Measurements from ENCODE around the gene MANEAL.

MANEAL gene

DNA sequence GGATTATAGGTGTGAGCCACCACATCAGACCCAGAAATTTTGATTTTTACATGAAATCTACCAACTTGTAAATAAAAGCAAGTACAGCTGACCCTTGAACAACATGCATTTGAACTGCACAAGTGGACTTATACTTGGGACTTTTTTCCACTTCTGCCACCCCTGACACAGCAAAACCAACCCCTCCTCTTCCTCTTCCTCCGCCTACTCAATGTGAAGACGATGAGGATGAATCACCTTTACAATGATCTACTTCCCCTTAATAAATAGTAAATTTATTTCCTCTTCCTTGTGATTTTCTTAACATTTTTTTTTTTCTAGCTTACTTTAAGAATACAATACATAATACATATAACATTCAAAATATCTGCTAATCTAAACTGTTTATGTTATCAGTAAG, 31.9 kb downstream of the MANEAL start:
- H3K36me3 ChIP-seq (ENCODE audit: control insufficient read depth in 2 of 2, insufficient read depth in 2 of 2, low read length in 2 of 2): peaks cover 37% of the 10 kb centered on the region in 2 donors
- H3K4me3 ChIP-seq (ENCODE audit: low read length in 2 of 2): no peak overlapping the region
- H3K27me3 ChIP-seq (ENCODE audit: control insufficient read depth in 2 of 2, insufficient read depth in 2 of 2, low read length in 2 of 2): no peaks in the 10 kb centered on the region
- H3K9ac ChIP-seq (ENCODE audit: low read depth in 1 of 2, low read length in 2 of 2): no peak overlapping the region
- no peak overlapping the region for H3K27ac ChIP-seq (ENCODE audit: low read depth in 2 of 2, low read length in 2 of 2)
- no peaks in the 10 kb centered on the region for H3K9me3 ChIP-seq (ENCODE audit: control insufficient read depth in 2 of 2, low read length in 2 of 2)
- peaks cover 0 to 3% of the 10 kb centered on the region in 2 donors for H3K4me1 ChIP-seq (ENCODE audit: control insufficient read depth in 2 of 2, insufficient read depth in 2 of 2, low read length in 2 of 2)

DNA sequence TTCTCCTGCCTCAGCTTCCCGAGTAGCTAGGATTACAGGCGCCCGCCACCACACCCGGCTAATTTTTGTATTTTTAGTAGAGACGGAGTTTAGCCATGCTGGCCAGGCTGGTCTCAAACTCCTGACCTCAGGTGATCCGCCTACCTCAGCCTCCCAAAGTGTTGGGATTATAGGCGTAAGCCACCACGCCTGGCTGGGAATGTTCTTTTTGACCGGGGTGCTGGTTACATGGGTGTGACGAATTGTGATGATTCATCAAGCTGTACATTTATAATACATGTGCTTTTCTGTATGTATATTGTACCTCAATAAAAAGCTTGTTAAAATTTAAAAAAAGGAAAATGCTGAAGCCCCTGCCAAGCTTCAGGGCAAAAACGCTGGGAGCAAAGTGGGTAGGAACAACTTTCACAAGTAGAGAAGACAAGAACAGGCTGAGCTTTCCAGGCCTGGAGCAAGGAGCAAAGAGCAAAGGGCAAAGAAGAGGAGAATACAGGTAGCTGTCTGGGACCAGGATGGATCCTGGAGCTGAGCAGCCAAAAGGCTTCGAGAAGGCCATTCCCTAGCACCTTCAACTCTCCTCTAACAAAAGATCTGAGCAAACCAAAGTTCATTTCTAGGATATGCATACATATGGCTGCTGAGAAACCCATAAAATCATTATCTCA, 34.9 kb downstream of the MANEAL start:
- H3K4me1 ChIP-seq (ENCODE audit: control insufficient read depth in 2 of 2, insufficient read depth in 2 of 2, low read length in 2 of 2): peaks cover 0 to 3% of the 10 kb centered on the region in 2 donors
- H3K4me3 ChIP-seq (ENCODE audit: low read length in 2 of 2): no peak overlapping the region
- peaks cover 33% of the 10 kb centered on the region in 2 donors for H3K36me3 ChIP-seq (ENCODE audit: control insufficient read depth in 2 of 2, insufficient read depth in 2 of 2, low read length in 2 of 2)
- H3K27ac ChIP-seq (ENCODE audit: low read depth in 2 of 2, low read length in 2 of 2): no peak overlapping the region
- no peaks in the 10 kb centered on the region for H3K27me3 ChIP-seq (ENCODE audit: control insufficient read depth in 2 of 2, insufficient read depth in 2 of 2, low read length in 2 of 2)
- no peak overlapping the region for H3K9ac ChIP-seq (ENCODE audit: low read depth in 1 of 2, low read length in 2 of 2)
- H3K9me3 ChIP-seq (ENCODE audit: control insufficient read depth in 2 of 2, low read length in 2 of 2): no peaks in the 10 kb centered on the region

DNA sequence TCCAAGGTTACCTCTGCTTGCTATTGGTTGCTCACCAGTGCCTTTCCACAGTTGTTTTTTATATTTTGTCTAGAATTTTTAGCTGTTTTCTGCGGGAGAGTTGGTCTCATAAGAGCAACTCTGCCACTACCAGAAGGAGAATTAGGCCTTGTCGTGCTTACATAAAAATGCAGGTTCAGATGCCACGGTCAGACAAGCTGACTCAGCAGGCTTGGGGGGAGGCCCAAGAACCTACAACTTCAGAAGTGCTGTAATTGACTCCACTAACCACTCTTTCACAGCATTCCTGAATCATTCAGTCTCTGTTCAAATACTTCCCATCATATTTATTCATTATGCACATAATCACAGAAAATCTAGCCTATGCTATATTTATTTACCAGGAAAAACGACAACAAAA, 37.5 kb downstream of the MANEAL start:
- no peaks in the 10 kb centered on the region for H3K27me3 ChIP-seq (ENCODE audit: control insufficient read depth in 2 of 2, insufficient read depth in 2 of 2, low read length in 2 of 2)
- H3K9me3 ChIP-seq (ENCODE audit: control insufficient read depth in 2 of 2, low read length in 2 of 2): no peaks in the 10 kb centered on the region
- H3K27ac ChIP-seq (ENCODE audit: low read depth in 2 of 2, low read length in 2 of 2): no peak overlapping the region
- H3K4me3 ChIP-seq (ENCODE audit: low read length in 2 of 2): no peak overlapping the region
- peaks cover 0 to 3% of the 10 kb centered on the region in 2 donors for H3K4me1 ChIP-seq (ENCODE audit: control insufficient read depth in 2 of 2, insufficient read depth in 2 of 2, low read length in 2 of 2)
- peaks cover 49 to 51% of the 10 kb centered on the region in 2 donors for H3K36me3 ChIP-seq (ENCODE audit: control insufficient read depth in 2 of 2, insufficient read depth in 2 of 2, low read length in 2 of 2)
- no peak overlapping the region for H3K9ac ChIP-seq (ENCODE audit: low read depth in 1 of 2, low read length in 2 of 2)

DNA sequence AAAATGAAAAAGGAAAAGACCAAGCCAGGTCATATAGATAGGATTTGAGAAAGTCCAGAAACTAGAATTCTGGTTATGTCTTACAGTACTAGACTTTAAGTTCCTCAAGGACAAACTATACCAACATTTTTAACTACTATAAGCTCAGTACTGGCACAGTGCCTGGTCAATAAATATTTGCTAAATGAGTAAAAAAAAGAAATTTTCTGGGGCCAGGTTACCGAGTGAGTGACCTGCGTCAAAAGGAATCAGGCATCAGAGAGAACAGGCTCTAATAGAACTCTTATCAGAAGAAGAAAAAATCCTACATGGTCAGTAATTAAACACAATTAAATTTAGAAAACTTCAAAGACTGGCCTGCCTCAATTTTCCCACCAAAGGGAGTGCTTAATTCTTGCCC, 38.2 kb downstream of the MANEAL start:
- Histone ChIP-seq H3K4me1 (ENCODE audit: control insufficient read depth in 2 of 2, insufficient read depth in 2 of 2, low read length in 2 of 2) (peaks cover 0 to 3% of the 10 kb centered on the region in 2 donors), H3K9me3 (ENCODE audit: control insufficient read depth in 2 of 2, low read length in 2 of 2) (no peaks in the 10 kb centered on the region), H3K36me3 (ENCODE audit: control insufficient read depth in 2 of 2, insufficient read depth in 2 of 2, low read length in 2 of 2) (peaks cover 50 to 54% of the 10 kb centered on the region in 2 donors), H3K9ac (ENCODE audit: low read depth in 1 of 2, low read length in 2 of 2) (no peak overlapping the region), H3K4me3 (ENCODE audit: low read length in 2 of 2) (no peak overlapping the region), H3K27me3 (ENCODE audit: control insufficient read depth in 2 of 2, insufficient read depth in 2 of 2, low read length in 2 of 2) (no peaks in the 10 kb centered on the region), H3K27ac (ENCODE audit: low read depth in 2 of 2, low read length in 2 of 2) (no peak overlapping the region)

DNA sequence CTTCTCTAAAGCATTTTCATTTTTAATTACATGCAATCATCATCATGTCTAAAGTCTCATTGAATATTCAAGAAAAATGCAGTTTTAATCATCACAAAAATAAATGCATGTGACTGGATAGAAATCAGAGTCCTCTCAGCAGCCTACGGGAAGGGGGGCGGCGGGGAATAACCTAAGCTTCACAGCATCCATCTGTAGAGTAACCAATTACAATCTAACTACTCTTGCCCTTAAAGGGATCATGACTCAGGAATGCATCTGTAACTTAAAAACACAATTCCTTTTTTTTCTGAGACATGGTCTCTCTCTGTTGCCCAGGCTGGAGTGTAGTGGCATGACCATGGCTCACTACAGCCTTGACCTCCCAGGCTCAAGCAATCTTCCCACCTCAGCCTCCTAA, 43.1 kb downstream of the MANEAL start:
- Histone ChIP-seq H3K27me3 (ENCODE audit: control insufficient read depth in 2 of 2, insufficient read depth in 2 of 2, low read length in 2 of 2) (no peaks in the 10 kb centered on the region), H3K9me3 (ENCODE audit: control insufficient read depth in 2 of 2, low read length in 2 of 2) (no peaks in the 10 kb centered on the region), H3K36me3 (ENCODE audit: control insufficient read depth in 2 of 2, insufficient read depth in 2 of 2, low read length in 2 of 2) (peaks cover 62% of the 10 kb centered on the region in 2 donors), H3K27ac (ENCODE audit: low read depth in 2 of 2, low read length in 2 of 2) (no peak overlapping the region), H3K9ac (ENCODE audit: low read depth in 1 of 2, low read length in 2 of 2) (no peak overlapping the region), H3K4me3 (ENCODE audit: low read length in 2 of 2) (no peak overlapping the region), H3K4me1 (ENCODE audit: control insufficient read depth in 2 of 2, insufficient read depth in 2 of 2, low read length in 2 of 2) (no peaks in the 10 kb centered on the region)

DNA sequence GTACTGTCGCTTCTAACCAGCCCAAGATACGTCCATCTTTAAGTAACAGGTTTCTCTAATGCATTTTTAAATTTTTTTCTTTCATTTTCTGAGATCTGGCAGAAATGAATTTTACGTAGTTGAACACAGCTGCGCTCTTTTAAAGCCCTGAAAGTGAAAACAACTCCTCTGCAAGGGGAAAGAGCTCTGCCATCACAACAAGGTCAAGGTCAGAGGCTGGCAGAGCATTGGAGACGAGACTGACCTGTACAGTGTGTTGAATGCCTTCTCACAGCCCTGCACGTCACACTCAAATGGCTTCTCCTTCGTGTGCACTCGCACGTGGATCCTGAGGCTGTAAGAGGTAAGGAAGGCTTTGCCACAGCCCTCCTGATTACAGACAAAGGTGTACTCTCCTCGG, 46.0 kb downstream of the MANEAL start:
- Histone ChIP-seq H3K27ac (ENCODE audit: low read depth in 2 of 2, low read length in 2 of 2) (no peak overlapping the region), H3K36me3 (ENCODE audit: control insufficient read depth in 2 of 2, insufficient read depth in 2 of 2, low read length in 2 of 2) (peaks cover 45 to 47% of the 10 kb centered on the region in 2 donors), H3K9ac (ENCODE audit: low read depth in 1 of 2, low read length in 2 of 2) (no peak overlapping the region), H3K27me3 (ENCODE audit: control insufficient read depth in 2 of 2, insufficient read depth in 2 of 2, low read length in 2 of 2) (no peaks in the 10 kb centered on the region), H3K9me3 (ENCODE audit: control insufficient read depth in 2 of 2, low read length in 2 of 2) (no peaks in the 10 kb centered on the region), H3K4me1 (ENCODE audit: control insufficient read depth in 2 of 2, insufficient read depth in 2 of 2, low read length in 2 of 2) (no peaks in the 10 kb centered on the region), H3K4me3 (ENCODE audit: low read length in 2 of 2) (no peak overlapping the region)

DNA sequence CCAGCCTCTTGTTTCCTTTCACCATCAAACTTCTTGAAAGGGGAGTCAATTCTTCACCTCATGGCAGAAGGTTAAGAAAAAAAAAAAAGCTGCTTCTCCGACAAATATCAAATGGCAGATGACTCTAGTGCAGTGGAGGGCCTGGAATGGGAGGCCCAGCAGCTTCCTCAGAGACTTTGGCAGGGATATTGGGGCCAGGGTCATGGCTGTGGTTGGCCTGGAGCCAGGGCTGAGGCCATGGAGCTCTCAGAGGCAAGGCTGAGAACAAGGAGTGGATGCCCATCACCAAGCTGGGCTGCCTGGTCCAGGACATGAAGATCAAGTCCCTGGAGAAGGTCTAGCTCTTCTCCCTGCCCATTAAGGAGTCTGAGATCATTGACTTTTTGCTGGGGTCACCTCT, 47.1 kb downstream of the MANEAL start:
- H3K27ac ChIP-seq (ENCODE audit: low read depth in 2 of 2, low read length in 2 of 2): no peak overlapping the region
- no peaks in the 10 kb centered on the region for H3K4me1 ChIP-seq (ENCODE audit: control insufficient read depth in 2 of 2, insufficient read depth in 2 of 2, low read length in 2 of 2)
- no peaks in the 10 kb centered on the region for H3K27me3 ChIP-seq (ENCODE audit: control insufficient read depth in 2 of 2, insufficient read depth in 2 of 2, low read length in 2 of 2)
- H3K9ac ChIP-seq (ENCODE audit: low read depth in 1 of 2, low read length in 2 of 2): no peak overlapping the region
- H3K4me3 ChIP-seq (ENCODE audit: low read length in 2 of 2): no peak overlapping the region
- no peaks in the 10 kb centered on the region for H3K9me3 ChIP-seq (ENCODE audit: control insufficient read depth in 2 of 2, low read length in 2 of 2)
- peaks cover 37 to 41% of the 10 kb centered on the region in 2 donors for H3K36me3 ChIP-seq (ENCODE audit: control insufficient read depth in 2 of 2, insufficient read depth in 2 of 2, low read length in 2 of 2)

DNA sequence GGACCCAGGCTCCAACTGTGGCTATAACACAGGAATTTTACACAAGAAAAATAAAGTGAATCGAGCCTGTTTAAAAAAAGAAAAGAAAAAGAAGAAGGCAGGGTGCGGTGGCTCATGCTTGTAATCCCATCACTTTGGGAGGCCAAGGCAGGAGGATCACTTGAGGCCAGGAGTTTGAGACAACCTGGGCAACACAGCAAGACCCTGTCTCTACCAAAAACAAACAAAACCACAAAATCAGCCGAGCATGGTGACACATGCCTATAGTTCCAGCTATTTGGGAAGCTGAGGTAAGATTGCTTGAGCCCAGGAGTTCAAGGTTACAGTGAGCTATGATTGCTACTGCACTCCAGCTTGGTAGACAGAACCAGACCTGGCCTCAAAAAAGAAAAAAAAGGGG, 48.0 kb downstream of the MANEAL start:
- H3K9ac ChIP-seq (ENCODE audit: low read depth in 1 of 2, low read length in 2 of 2): no peak overlapping the region
- H3K9me3 ChIP-seq (ENCODE audit: control insufficient read depth in 2 of 2, low read length in 2 of 2): no peaks in the 10 kb centered on the region
- no peak overlapping the region for H3K27ac ChIP-seq (ENCODE audit: low read depth in 2 of 2, low read length in 2 of 2)
- no peak overlapping the region for H3K4me3 ChIP-seq (ENCODE audit: low read length in 2 of 2)
- peaks cover 30 to 35% of the 10 kb centered on the region in 2 donors for H3K36me3 ChIP-seq (ENCODE audit: control insufficient read depth in 2 of 2, insufficient read depth in 2 of 2, low read length in 2 of 2)
- no peaks in the 10 kb centered on the region for H3K27me3 ChIP-seq (ENCODE audit: control insufficient read depth in 2 of 2, insufficient read depth in 2 of 2, low read length in 2 of 2)
- H3K4me1 ChIP-seq (ENCODE audit: control insufficient read depth in 2 of 2, insufficient read depth in 2 of 2, low read length in 2 of 2): peaks cover 0 to 8% of the 10 kb centered on the region in 2 donors

DNA sequence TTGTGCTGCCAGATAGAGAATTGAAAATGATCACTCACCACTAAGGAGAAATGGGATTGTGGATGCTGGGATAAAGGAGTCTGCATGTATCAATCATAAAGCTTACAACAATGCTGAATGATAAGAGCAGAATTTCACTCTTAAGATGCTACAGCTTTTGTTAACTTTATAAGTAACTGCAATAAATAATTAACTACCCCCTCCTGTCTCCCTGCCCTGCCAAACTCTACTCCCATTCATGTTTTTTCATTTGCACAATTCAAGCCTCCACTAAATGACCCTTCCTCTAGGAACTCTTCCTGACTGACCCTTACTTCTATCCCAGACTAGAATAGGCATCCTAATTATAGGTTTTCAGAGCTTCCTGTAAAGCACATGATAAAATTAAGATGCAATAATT, 50.9 kb downstream of the MANEAL start:
- H3K4me3 ChIP-seq (ENCODE audit: low read length in 2 of 2): no peak overlapping the region
- no peaks in the 10 kb centered on the region for H3K27me3 ChIP-seq (ENCODE audit: control insufficient read depth in 2 of 2, insufficient read depth in 2 of 2, low read length in 2 of 2)
- H3K36me3 ChIP-seq (ENCODE audit: control insufficient read depth in 2 of 2, insufficient read depth in 2 of 2, low read length in 2 of 2): peaks cover 6 to 19% of the 10 kb centered on the region in 2 donors
- no peak overlapping the region for H3K27ac ChIP-seq (ENCODE audit: low read depth in 2 of 2, low read length in 2 of 2)
- H3K9me3 ChIP-seq (ENCODE audit: control insufficient read depth in 2 of 2, low read length in 2 of 2): no peaks in the 10 kb centered on the region
- H3K4me1 ChIP-seq (ENCODE audit: control insufficient read depth in 2 of 2, insufficient read depth in 2 of 2, low read length in 2 of 2): peaks cover 7 to 17% of the 10 kb centered on the region in 2 donors
- no peak overlapping the region for H3K9ac ChIP-seq (ENCODE audit: low read depth in 1 of 2, low read length in 2 of 2)

DNA sequence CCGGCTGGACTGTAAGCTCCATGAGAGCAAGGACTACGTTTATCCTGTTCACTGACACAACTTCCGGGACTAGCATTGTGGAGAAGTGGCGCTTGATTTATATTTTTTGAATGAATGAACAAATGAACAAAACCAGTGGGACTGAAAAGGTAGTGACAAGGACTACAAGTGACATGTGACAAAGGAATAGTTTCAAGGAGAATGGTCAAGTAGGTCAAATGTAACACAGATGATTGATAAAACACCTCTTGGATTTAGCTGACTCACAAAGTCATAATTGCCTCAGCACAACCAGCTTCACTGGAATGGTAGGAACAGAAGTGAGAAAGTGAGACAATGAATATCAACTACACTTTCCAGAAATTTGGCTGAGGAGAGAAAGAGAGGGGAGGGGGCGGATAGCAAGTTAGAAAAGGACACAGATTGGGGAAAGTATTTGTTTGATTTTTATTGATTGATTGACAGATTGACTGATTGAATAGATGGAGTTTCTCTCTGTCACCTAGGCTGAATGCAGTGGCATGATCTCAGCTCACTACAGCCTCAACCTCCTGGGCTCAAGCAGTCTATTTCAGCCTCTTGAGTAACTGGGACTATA, 51.5 kb downstream of the MANEAL start:
- H3K27me3 ChIP-seq (ENCODE audit: control insufficient read depth in 2 of 2, insufficient read depth in 2 of 2, low read length in 2 of 2): no peaks in the 10 kb centered on the region
- no peaks in the 10 kb centered on the region for H3K9me3 ChIP-seq (ENCODE audit: control insufficient read depth in 2 of 2, low read length in 2 of 2)
- H3K36me3 ChIP-seq (ENCODE audit: control insufficient read depth in 2 of 2, insufficient read depth in 2 of 2, low read length in 2 of 2): peaks cover 0 to 13% of the 10 kb centered on the region in 2 donors
- no peak overlapping the region for H3K27ac ChIP-seq (ENCODE audit: low read depth in 2 of 2, low read length in 2 of 2)
- H3K4me3 ChIP-seq (ENCODE audit: low read length in 2 of 2): no peak overlapping the region
- H3K9ac ChIP-seq (ENCODE audit: low read depth in 1 of 2, low read length in 2 of 2): no peak overlapping the region
- peaks cover 7 to 17% of the 10 kb centered on the region in 2 donors for H3K4me1 ChIP-seq (ENCODE audit: control insufficient read depth in 2 of 2, insufficient read depth in 2 of 2, low read length in 2 of 2)

Measured in mucosa of rectum (tissue), 2 donors.